Loucy (cell line): ENCODE results near the gene TMEM235.

Experiments
- EZH2phosphoT487 ChIP-seq: fragments of 200-600 bp; IDR thresholded peaks from 2 replicates; pipeline ENCODE4 v1.6.1; 2018; ENCODE audit warnings: antibody characterized with exemption, mild to moderate bottlenecking, moderate library complexity, borderline replicate concordance
- TF ChIP-seq, protein P1 (sequence below): fragments of 200-600 bp; sonication (generic); conservative IDR thresholded peaks from 2 replicates; pipeline ENCODE4 v1.5.1; 2014; ENCODE audit warnings: mild to moderate bottlenecking, antibody characterized with exemption, low read length

GRCh38 chr17:78238823-78239488, 7.5 kb downstream of the TMEM235 start:
- TF ChIP-seq, protein P1, sequence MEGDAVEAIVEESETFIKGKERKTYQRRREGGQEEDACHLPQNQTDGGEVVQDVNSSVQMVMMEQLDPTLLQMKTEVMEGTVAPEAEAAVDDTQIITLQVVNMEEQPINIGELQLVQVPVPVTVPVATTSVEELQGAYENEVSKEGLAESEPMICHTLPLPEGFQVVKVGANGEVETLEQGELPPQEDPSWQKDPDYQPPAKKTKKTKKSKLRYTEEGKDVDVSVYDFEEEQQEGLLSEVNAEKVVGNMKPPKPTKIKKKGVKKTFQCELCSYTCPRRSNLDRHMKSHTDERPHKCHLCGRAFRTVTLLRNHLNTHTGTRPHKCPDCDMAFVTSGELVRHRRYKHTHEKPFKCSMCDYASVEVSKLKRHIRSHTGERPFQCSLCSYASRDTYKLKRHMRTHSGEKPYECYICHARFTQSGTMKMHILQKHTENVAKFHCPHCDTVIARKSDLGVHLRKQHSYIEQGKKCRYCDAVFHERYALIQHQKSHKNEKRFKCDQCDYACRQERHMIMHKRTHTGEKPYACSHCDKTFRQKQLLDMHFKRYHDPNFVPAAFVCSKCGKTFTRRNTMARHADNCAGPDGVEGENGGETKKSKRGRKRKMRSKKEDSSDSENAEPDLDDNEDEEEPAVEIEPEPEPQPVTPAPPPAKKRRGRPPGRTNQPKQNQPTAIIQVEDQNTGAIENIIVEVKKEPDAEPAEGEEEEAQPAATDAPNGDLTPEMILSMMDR = no peak
- no peak for TF ChIP-seq EZH2phosphoT487
